HG02610 (cell line): ENCODE measurements around the gene STX10.
"Not testable (repeated sequence)": the region's sequence is repeated elsewhere in the genome, so short reads cannot be mapped to it uniquely, and the experiment has no call there.

Experiments used
- ATAC-seq: cut with Tn5 transposase; IDR thresholded peaks from one replicate; pipeline ENCODE4 v1.9.1; 2021; ENCODE audit warnings: mild to moderate bottlenecking, moderate library complexity; ENCODE audit not compliant: unreplicated experiment

The STX10 gene

GRCh38 chr19:13165162-13165997 is 15.2 kb upstream of the STX10 start:
- no peak for ATAC-seq

- ATAC-seq = no peak
These were observed 14.4 kb upstream of the STX10 start for GRCh38 chr19:13164343-13165161.

- no peak for ATAC-seq
These were observed 13.6 kb upstream of the STX10 start for GRCh38 chr19:13163609-13164342.

- peak; percentile 50 for ATAC-seq
These were observed 12.8 kb upstream of the STX10 start for GRCh38 chr19:13162724-13163608.

GRCh38 chr19:13160557-13160956 is 10.4 kb upstream of the STX10 start:
- no peak for ATAC-seq

GRCh38 chr19:13159713-13160112 is 9.5 kb upstream of the STX10 start:
- ATAC-seq = no peak

- ATAC-seq = peak; percentile 17
These were observed 5.5 kb upstream of the STX10 start for GRCh38 chr19:13155472-13156359.

- ATAC-seq = no peak
These were observed 4.8 kb upstream of the STX10 start for GRCh38 chr19:13154911-13155471.

- ATAC-seq = no peak
These were observed 4.1 kb upstream of the STX10 start for GRCh38 chr19:13154241-13154778.

- no peak for ATAC-seq
These were observed 3.5 kb upstream of the STX10 start for GRCh38 chr19:13153569-13154240.

GRCh38 chr19:13152974-13153568 is 2.9 kb upstream of the STX10 start:
- ATAC-seq = peak; percentile 23

GRCh38 chr19:13152356-13152973 is 2.3 kb upstream of the STX10 start:
- peak; percentile 10 for ATAC-seq

- peak; percentile 37 for ATAC-seq
These were observed 1.6 kb upstream of the STX10 start for GRCh38 chr19:13151605-13152355.

- ATAC-seq = no peak
These were observed 893 bp upstream of the STX10 start for GRCh38 chr19:13150931-13151604.

GRCh38 chr19:13149628-13150186 is 468 bp downstream of the STX10 start:
- ATAC-seq = no peak

GRCh38 chr19:13149173-13149627 is 975 bp downstream of the STX10 start:
- ATAC-seq = not testable (repeated sequence)
